ENCODE measurements around the gene ISCA1.

Gene ISCA1

DNA sequence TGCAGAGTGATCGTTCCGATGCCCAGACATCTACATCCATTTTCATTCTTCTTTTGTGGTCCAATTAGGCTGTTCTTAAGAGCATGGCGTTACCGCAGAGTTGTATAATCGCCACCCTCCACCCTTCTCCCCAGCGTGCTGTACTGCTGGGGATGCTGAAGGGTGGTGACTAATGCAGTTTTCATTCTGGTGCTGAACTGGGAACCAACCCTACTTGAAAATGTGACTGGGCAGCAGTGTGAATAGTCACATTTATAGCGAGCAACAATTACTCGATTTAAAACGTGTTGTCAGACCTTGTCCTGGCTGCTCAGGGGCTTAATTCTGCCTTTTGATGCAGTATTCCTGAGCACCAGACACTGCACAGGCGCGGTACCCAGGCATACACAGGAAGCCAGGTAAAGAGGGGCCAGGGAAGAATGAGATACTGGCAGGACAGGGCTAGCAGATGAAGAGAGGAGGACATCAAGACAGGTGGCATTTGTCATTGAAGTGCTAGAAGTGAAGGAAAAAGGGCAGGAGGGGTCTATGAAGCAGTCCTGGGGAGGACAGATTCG is 719 bp upstream of the ISCA1 start:
- no peak for DNase-seq

GRCh38 chr9:86281593-86282076 is 703 bp downstream of the ISCA1 start:
- no peak for DNase-seq

DNA sequence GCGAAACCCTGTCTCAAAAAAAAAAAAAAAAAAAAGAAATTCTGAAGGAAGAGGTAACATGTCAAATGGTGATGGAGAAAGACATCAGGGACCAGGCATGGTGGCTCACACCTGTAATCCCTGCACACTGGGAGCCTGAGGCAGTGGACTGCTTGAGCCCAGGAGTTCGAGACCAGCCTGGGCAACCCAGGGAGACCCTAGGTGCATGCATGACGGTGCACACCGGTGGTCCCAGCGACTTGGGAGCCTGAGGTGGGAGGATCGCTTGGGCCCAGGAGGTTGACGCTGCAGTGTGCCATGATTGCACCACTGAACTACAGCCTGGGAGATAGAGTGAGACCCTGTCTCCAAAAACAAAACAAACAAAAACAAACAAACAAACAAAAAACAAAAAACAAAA is 1.8 kb downstream of the ISCA1 start:
- DNase-seq: no peak

DNA sequence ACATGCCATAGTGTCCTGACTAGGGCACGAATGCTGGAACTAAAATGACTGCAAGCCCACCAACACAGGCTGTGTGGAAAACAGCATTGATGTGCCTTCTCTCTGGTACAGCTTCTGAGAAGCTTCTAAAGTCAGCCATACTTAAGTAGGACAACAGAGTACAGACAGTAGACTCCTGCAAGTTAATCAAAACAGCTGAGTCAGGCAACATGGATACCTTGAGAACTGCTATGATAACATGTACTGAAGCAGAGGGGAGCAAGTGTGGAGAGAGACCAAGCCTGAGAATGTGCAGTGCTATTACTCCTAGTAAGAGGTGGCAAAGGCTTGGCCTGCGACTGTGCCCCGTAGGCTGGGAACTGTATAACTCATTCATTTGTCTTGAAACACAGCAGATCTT is 2.5 kb downstream of the ISCA1 start:
- DNase-seq: no peak

GRCh38 chr9:86277072-86277471 is 5.3 kb downstream of the ISCA1 start:
- no peak for DNase-seq

DNA sequence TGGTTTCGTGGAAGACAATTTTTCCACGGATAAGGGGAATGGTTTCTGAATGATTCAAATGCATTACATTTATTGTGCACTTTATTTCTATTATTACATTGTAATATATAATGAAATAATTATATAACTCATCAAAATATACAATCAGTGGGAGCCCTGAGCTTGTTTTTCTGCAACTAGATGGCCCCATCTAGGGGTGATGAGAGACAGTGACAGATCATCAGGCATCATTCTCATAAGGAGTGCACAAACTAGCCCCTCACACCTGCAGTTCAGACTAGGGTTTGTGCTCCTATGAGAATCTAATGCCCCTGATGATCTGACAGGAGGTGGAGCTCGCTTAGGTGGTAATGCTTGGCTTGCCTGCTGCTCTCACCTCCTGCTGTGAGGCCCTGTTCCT is 6.4 kb downstream of the ISCA1 start:
- no peak for DNase-seq

GRCh38 chr9:86274821-86275643 is 7.3 kb downstream of the ISCA1 start:
- no peak for DNase-seq

DNA sequence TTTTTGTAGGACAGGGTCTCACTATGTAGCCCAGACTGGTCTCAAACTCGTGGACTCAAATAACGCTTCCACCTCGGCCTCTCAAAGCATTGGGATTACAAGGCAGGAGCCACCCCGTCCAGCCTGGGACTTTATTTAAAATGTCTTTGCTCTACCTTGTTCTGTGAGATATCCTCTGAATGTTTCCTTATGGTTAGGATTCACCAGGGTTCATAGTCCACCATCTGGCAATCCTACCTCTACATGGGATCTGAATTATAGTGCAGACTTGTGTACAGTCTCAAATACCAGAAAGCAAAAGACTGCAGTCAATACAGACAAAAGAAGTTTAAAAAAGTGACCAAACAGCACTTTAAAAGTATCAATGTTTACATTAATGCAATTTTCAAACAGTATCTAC is 10.1 kb downstream of the ISCA1 start:
- DNase-seq: no peak

- DNase-seq: no peak
Observed at GRCh38 chr9:86263876-86264275, 18.5 kb downstream of the ISCA1 start.

DNA sequence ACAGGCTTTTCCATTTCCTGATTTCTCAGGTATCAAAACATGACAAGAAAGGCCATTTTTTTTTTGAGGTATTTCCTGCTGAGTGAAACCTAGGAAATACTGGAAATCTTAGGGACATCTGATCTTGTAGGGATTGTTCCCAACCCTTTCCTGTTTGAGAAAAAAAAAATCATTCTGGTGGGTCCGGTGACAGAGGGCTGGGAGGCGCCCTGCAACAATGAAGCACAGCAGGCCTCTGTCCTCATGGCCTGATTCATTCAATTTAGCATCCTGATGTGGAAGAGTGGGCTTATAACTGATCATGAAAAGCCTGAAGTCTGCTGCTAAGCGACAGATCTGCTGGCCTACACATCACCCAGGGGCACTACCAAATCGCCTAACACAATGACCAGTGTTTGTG is 19.8 kb downstream of the ISCA1 start:
- DNase-seq: no peak

GRCh38 chr9:86259557-86259956 is 22.8 kb downstream of the ISCA1 start, which contains the start of gene C9orf153:
Gene C9orf153 (minus strand): TSS chr9:86259657. CDS start chr9:86229603, 30,054 bp downstream.
- DNase-seq: no peak

DNA sequence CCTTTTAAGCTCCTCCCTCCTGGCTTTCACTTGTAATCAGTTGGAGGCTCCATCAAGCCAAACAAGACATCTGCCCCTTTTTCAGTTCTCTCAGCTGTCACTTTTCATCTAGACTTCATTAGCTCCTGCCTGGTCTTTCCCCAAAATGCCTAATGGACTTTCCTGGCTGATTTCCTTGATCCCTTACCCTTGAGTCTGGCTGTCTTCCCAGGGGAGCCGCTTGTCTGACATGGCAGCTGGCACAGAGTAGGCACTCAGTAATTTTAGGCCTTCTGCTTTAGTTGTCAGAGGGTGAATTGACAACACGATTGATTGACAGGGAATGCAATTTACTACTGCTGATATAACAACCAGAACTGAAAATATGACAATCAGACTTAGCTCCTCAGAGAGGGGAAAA is 24.9 kb downstream of the ISCA1 start:
- peak; percentile 80 to 90 for DNase-seq

- DNase-seq: no peak
Observed at GRCh38 chr9:86256653-86257052, 25.7 kb downstream of the ISCA1 start.

DNA sequence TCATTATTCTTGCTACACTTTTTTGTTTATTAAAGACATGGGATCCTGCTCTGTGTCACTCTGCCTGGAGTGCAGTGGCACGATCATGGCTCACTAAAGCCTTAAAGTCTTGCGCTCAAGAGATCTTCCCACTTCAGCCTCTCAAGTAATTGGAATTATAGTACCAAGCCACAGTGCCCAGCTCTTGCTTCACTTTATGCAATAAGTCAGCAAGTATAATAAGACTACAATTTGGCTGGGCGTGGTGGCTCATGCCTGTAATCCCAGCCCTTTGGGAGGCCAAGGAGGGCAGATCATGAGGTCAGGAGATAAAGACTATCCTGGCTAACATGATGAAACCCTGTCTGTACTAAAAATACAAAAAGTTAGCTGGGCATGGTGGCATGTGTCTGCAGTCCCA is 28.8 kb downstream of the ISCA1 start:
- DNase-seq: no peak

GRCh38 chr9:86252870-86253269 is 29.5 kb downstream of the ISCA1 start:
- no peak for DNase-seq

GRCh38 chr9:86250123-86250522 is 32.2 kb downstream of the ISCA1 start:
- no peak for DNase-seq

GRCh38 chr9:86248746-86249145 is 33.6 kb downstream of the ISCA1 start:
- DNase-seq: no peak

DNA sequence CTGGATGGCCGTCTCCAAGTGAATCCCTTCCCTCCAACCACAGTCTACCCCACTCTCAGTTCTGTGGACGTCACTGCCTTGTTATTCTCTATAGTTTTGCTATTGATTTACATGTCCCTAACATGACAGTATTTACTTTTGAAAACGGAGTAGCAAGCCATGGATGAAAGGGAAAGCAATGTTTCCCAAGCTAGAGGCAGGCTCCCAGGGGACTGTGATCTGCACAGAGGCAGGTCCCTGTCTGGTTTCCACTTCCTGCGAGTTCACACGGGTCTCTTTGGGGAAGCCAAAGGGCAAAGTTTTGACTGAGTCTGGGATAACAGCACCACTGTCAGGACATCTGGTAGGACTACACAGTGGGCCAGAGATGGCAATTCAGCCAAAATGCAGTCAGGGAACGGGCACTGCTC is 35.6 kb downstream of the ISCA1 start:
- no peak for DNase-seq

DNA sequence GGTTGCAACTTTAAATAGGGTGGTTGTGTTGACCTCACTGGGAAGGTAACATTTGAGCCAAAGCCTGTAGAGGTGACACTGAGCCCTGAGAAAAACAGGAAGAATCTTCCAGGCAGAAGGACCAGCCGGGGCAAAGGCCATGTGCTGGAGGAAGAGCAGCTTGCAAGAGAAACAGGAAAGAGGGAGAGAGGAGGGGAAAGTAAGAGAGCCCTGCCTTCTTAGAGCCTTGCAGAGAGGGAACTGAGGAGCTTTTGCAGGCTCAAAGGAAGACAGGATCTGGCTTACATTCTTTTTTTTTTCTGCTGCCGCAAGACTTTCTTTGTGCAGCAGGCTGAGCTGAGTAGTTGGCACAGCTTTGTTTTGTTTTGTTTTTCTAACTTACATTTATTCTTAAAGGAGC is 40.3 kb downstream of the ISCA1 start:
- DNase-seq: no peak

DNA sequence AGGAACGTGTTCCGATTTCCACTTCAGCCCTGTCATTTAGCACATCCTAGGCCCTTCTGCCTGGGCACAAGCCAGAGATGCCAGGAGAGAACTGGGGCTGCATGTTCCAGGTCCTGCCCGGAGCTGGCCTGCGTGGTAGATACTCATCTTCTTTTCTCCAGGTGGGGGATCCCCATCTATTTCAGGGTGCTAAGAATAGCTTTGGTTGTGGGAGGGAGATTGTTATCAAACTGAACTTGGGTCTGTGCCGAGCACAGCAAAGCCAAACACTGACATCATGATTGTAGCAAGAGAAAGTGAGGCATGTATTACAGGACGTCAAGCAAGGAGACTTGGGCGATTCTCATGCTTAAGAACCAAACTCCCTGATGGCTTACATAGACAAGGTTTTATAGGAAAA is 41.1 kb downstream of the ISCA1 start:
- no peak for DNase-seq

DNA sequence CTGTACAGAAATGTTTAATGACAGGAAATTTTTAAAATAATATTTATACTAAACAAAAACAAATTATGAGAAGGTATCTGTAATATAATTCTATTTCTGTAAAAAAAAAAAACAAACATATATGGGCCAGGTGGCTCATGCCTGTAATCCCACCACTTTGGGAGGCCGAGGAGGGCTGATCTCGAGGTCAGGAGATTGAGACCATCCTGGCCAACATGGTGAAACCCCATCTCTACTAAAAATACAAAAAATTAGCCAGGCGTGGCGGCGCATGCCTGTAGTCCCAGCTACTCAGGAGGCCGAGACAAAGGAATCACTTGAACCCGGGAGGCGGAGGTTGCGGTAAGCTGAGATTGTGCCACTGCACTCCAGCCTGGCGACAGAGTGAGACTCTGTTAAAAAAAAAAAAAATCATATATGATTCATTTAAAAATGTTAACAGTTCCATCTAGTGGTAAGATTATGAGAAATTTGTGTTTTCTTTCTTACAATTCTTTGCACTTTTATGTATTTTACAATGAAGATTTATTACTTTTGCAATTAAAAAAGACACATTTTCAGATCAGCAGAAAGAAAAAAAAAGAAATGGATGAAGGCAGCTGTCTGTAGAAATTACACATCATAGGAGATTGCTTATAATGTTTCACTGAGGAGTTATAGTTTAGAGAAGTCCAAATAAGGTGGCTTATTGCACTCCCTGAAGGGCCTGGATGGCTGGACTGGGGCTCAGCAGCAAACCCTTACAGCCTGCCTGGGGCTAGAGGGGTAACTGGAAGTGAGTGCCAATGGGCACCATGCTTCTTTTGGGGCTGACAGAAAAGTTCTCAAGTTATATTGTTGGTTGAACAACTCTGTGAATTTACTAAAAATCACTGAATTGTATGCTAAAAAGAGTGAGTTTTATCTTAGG is 43.2 kb downstream of the ISCA1 start:
- DNase-seq: no peak

GRCh38 chr9:86230858-86231257 is 51.5 kb downstream of the ISCA1 start:
- DNase-seq: no peak

GRCh38 chr9:86222667-86223066 is 59.7 kb downstream of the ISCA1 start:
- DNase-seq: no peak

DNA sequence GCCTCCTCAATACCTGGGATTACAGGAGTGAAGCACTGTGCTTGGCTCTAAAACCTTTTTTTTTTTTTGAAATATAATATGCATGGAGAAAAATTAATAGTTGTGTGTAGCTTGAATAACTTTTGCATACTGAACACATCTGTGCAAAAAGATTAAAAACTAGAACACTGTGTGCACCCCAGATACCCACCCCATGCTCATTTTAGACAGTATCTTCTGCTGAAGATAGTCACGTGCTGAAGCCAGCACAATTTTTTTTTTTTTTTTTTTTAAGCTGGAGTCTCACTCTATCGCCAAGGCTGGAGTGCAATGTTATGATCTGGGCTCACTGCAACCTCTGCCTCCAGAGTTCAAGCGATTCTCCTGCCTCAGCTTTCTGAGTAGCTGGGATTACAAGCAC is 62.7 kb downstream of the ISCA1 start:
- no peak for DNase-seq

All from NCI-H446 (cell line).